ENCODE measurements around the gene DDX41.
A peak's percentile ranks its signal among the peaks of the same experiment; 100 is the strongest.

Gene DDX41

GRCh38 chr5:177490992-177491391 lies 25.8 kb downstream of the DDX41 start:
- TF ChIP-seq CTCF (IDR thresholded peaks at IDR 0.05), result no peak
- H3K27me3 ChIP-seq, result no peaks in the 10 kb centered on the region
- H3K36me3 ChIP-seq, result peaks cover 97% of the 10 kb centered on the region
- H3K9me3 ChIP-seq, result no peaks in the 10 kb centered on the region
- H3K4me3 ChIP-seq (ENCODE audit: low read depth in 1 of 2, low read length in 1 of 2), result no peak overlapping the region
- H3K4me1 ChIP-seq (ENCODE audit: control insufficient read depth in 1 of 2, insufficient read depth in 1 of 2, low read depth in 1 of 2, low read length in 1 of 2), result peaks cover 49 to 55% of the 10 kb centered on the region in 2 experiments
- peak overlapping the region; percentile 99 for H3K27ac ChIP-seq

- H3K27ac ChIP-seq, result peak overlapping the region; percentile 99
- no peak overlapping the region for H3K4me3 ChIP-seq (ENCODE audit: low read depth in 1 of 2, low read length in 1 of 2)
- peaks cover 97% of the 10 kb centered on the region for H3K36me3 ChIP-seq
- TF ChIP-seq CTCF (IDR thresholded peaks at IDR 0.05), result no peak
- no peaks in the 10 kb centered on the region for H3K27me3 ChIP-seq
- H3K9me3 ChIP-seq, result no peaks in the 10 kb centered on the region
- H3K4me1 ChIP-seq (ENCODE audit: control insufficient read depth in 1 of 2, insufficient read depth in 1 of 2, low read depth in 1 of 2, low read length in 1 of 2), result peaks cover 43 to 49% of the 10 kb centered on the region in 2 experiments
Observed at GRCh38 chr5:177490311-177490991, 26.3 kb downstream of the DDX41 start.

DNA sequence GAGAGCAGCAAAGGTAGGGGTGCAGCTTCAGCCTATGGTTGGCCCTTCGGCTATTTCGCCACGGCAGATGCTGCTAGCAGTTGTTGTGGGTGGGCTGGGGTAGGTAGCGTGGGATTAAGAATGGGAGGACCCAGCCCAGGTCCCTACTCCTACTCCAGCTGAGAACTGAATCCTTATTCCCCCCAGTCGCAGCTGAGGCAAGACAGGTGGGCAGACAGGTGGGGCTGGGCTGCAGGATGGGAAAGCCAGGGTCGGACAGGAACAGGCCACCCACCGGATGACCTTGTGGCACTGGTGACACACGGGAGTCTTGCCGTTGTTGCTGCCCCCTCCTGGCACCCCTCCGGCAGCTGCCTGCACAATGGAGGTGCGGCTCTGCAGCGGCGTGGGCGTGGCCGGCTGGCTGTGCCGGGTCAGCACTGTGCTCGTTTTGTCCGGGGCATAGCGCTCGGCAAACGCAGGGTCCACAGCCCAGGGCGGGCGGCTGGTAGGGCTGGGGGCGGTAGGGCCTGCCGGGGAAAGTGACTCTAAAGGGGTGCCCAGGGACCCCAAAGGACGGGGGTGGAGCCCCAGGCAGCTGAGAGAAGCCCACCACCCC lies 27.5 kb downstream of the DDX41 start:
- Histone ChIP-seq H3K27ac (peak overlapping the region; percentile 99), H3K9me3 (no peaks in the 10 kb centered on the region), H3K4me1 (ENCODE audit: control insufficient read depth in 1 of 2, insufficient read depth in 1 of 2, low read depth in 1 of 2, low read length in 1 of 2) (peaks cover 32 to 37% of the 10 kb centered on the region in 2 experiments), H3K27me3 (no peaks in the 10 kb centered on the region), H3K36me3 (peaks cover 98% of the 10 kb centered on the region), H3K4me3 (ENCODE audit: low read depth in 1 of 2, low read length in 1 of 2) (no peak overlapping the region)
- no peak for TF ChIP-seq CTCF (IDR thresholded peaks at IDR 0.05)

GRCh38 chr5:177487975-177488374 lies 28.8 kb downstream of the DDX41 start:
- no peak overlapping the region for H3K4me3 ChIP-seq (ENCODE audit: low read depth in 1 of 2, low read length in 1 of 2)
- H3K4me1 ChIP-seq (ENCODE audit: control insufficient read depth in 1 of 2, insufficient read depth in 1 of 2, low read depth in 1 of 2, low read length in 1 of 2), result peaks cover 20 to 25% of the 10 kb centered on the region in 2 experiments
- peak; percentile 13 for TF ChIP-seq CTCF (IDR thresholded peaks at IDR 0.05)
- no peak overlapping the region for H3K27ac ChIP-seq
- H3K36me3 ChIP-seq, result peaks cover 100% of the 10 kb centered on the region
- no peaks in the 10 kb centered on the region for H3K27me3 ChIP-seq
- no peaks in the 10 kb centered on the region for H3K9me3 ChIP-seq

DNA sequence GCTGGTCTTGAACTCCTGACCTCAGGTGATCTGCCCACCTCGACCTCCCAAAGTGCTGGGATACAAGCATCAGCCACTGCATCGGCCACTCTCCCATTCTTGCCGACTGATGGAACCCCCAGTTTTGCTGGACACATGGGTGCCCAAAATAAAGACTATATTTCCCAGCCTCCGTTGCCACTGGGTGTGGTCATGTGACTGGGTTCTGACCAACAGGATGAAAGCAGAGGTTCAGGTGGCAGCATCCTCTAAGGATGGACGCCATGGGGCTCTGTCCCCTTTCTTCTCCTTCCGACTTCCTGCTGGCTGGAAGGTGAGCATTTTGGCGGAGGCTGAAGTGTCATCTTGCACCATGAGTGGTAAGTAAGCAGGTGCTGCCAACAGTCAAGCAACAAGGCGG lies 29.6 kb downstream of the DDX41 start:
- peaks cover 99% of the 10 kb centered on the region for H3K36me3 ChIP-seq
- H3K4me1 ChIP-seq (ENCODE audit: control insufficient read depth in 1 of 2, insufficient read depth in 1 of 2, low read depth in 1 of 2, low read length in 1 of 2), result peaks cover 11 to 16% of the 10 kb centered on the region in 2 experiments

More for the DNA sequence above, 29.6 kb downstream of the DDX41 start:
- H3K27ac ChIP-seq, result no peak overlapping the region
- no peaks in the 10 kb centered on the region for H3K27me3 ChIP-seq
- H3K4me3 ChIP-seq (ENCODE audit: low read depth in 1 of 2, low read length in 1 of 2), result no peak overlapping the region
- H3K9me3 ChIP-seq, result no peaks in the 10 kb centered on the region
- TF ChIP-seq CTCF (IDR thresholded peaks at IDR 0.05), result no peak

Data from neutrophil (primary cell).